HepG2 (cell line): ENCODE results near the gene LILRB3. TPM values are rescaled to one million over a fixed set of nuclear protein-coding genes. Genes with fewer than 3 reads are reported as not detected.

Experiments
- AGO1 ChIP-seq: fragments of 200-400 bp; formaldehyde crosslinking; IDR thresholded peaks from 2 replicates; pipeline ENCODE4 v1.6.1; 2017; ENCODE audit warnings: mild to moderate bottlenecking, low read depth, low read length, moderate library complexity; ENCODE audit not compliant: poor library complexity, severe bottlenecking
- BATF2 ChIP-seq: sonication (generic); formaldehyde crosslinking; IDR thresholded peaks from 2 replicates; pipeline ENCODE4 v1.8.0; 2022; ENCODE audit warnings: mild to moderate bottlenecking, missing genetic modification reagents, moderate library complexity
- CEBPZ ChIP-seq: IDR thresholded peaks from 2 replicates; pipeline ENCODE4 v1.6.1; 2012; ENCODE audit warnings: low read length, improper control_type of control experiment
- HES4 ChIP-seq: sonication (generic); formaldehyde crosslinking; IDR thresholded peaks from 2 replicates; pipeline ENCODE4 v1.9.0; 2021; ENCODE audit warnings: mild to moderate bottlenecking, missing genetic modification reagents, borderline replicate concordance
- HINFP ChIP-seq: sonication (generic); formaldehyde crosslinking; IDR thresholded peaks from 2 replicates; pipeline ENCODE4 v1.4.0; 2020; ENCODE audit warnings: low read depth, mild to moderate bottlenecking, missing genetic modification reagents
- HIVEP1 ChIP-seq: sonication (generic); formaldehyde crosslinking; IDR thresholded peaks from 2 replicates; pipeline ENCODE4 v1.4.0; 2020; ENCODE audit warnings: mild to moderate bottlenecking, missing genetic modification reagents
- IRF9 ChIP-seq: sonication (generic); formaldehyde crosslinking; IDR thresholded peaks from 2 replicates; pipeline ENCODE4 v1.8.0; 2022; ENCODE audit warnings: missing genetic modification reagents, mild to moderate bottlenecking, borderline replicate concordance
- RNF2 ChIP-seq: fragments of 450-650 bp; conservative IDR thresholded peaks from 2 replicates; pipeline ENCODE4 v1.6.1; 2016; ENCODE audit warnings: low read depth
- SALL2 ChIP-seq: sonication (generic); formaldehyde crosslinking; IDR thresholded peaks from 2 replicates; pipeline ENCODE4 v1.8.1; 2023; ENCODE audit warnings: mild to moderate bottlenecking, missing genetic modification reagents, inconsistent platforms
- SRSF9 ChIP-seq: fragments of 200-400 bp; formaldehyde crosslinking; IDR thresholded peaks from 2 replicates; pipeline ENCODE4 v1.6.1; 2018; ENCODE audit warnings: borderline replicate concordance, mild to moderate bottlenecking, low read depth, low read length; ENCODE audit not compliant: insufficient read depth, poor library complexity, severe bottlenecking
- TBX3 ChIP-seq: fragments of 450-650 bp; IDR thresholded peaks from 2 replicates; pipeline ENCODE4 v1.6.1; 2017; ENCODE audit warnings: antibody characterized with exemption, mild to moderate bottlenecking, inconsistent platforms, borderline replicate concordance
- TRAFD1 ChIP-seq: sonication (generic); formaldehyde crosslinking; IDR thresholded peaks from 2 replicates; pipeline ENCODE4 v1.5.1; 2020; ENCODE audit warnings: missing genetic modification reagents, mild to moderate bottlenecking, borderline replicate concordance
- U2AF1 ChIP-seq: fragments of 200-400 bp; formaldehyde crosslinking; optimal IDR thresholded peaks from 2 replicates; pipeline ENCODE3; 2017; ENCODE audit warnings: mild to moderate bottlenecking, low read depth, low read length
- ZBTB46 ChIP-seq: sonication (generic); formaldehyde crosslinking; IDR thresholded peaks from 2 replicates; pipeline ENCODE4 v1.4.0; 2020; ENCODE audit warnings: mild to moderate bottlenecking, missing genetic modification reagents, borderline replicate concordance
- ZNF513 ChIP-seq: sonication (generic); formaldehyde crosslinking; conservative IDR thresholded peaks from 2 replicates; pipeline ENCODE4 v1.5.0; 2020; ENCODE audit warnings: missing genetic modification reagents
- polyA plus RNA-seq, 8 experiments: library from polyadenylated mRNA; depleted of rRNA in 3 of 8; stranded (reverse) in 7 of 8; unstranded in 1 of 8; fragments of >200 nt; fragmentation: Illumina TruSeq in 4 of 8; extraction: Trizol in 4 of 8; gene quantifications; 2 replicates each; pipeline versions ENCODE4 v1.2.1 to v1.2.3, GENCODE V29; 2011 to 2016; ENCODE audit warnings: low read depth in 4 of 8, missing spikeins in 1 of 8, mixed read lengths in 1 of 8; ENCODE audit not compliant: insufficient read depth in 1 of 8
- total RNA-seq, 5 experiments: library from RNA; depleted of rRNA; stranded (reverse); fragments of >200 nt; fragmentation: Illumina TruSeq; extraction: Trizol; gene quantifications; 2 replicates each; pipeline ENCODE4 v1.2.3, GENCODE V29; 2016; ENCODE audit warnings: low read depth in 1 of 5

LILRB3 gene
- total and polyA plus RNA-seq, 2 of the 13 experiments (the other 11 are each of a cell fraction or from before 2014, with no cell fraction given), result 0.22 TPM; not detected in 1

- TF ChIP-seq IRF9 (CRISPR knock-in tag) (0 out of 2 replicates have a peak, but pooled peaks have one; percentile 16), CEBPZ (no peak), ZBTB46 (CRISPR knock-in tag) (no peak), HIVEP1 (no peak; the same call in 1 of the 2 replicates), TBX3 (no peak), SRSF9 (no peak), SALL2 (CRISPR knock-in tag) (0 out of 2 replicates have a peak, but pooled peaks have one; percentile 56), U2AF1 (no peak), BATF2 (no peak; the same call in 1 of the 2 replicates), RNF2 (no peak), HINFP (CRISPR knock-in tag) (0 out of 2 replicates have a peak, but pooled peaks have one; percentile 60), HES4 (CRISPR knock-in tag) (no peak), AGO1 (no peak), TRAFD1 (CRISPR knock-in tag) (no peak), ZNF513 (no peak)
These were observed 12.9 kb downstream of the LILRB3 start (continued) for GRCh38 chr19:54209811-54210494.
